H1 (cell line): Measurements from ENCODE around the gene NNMT. TPM values are rescaled to one million over a fixed set of nuclear protein-coding genes. Genes with fewer than 3 reads are reported as not detected.

Experiments used
- CHD2 ChIP-seq: IDR thresholded peaks from 2 replicates; pipeline ENCODE4 v1.6.1; 2012; ENCODE audit warnings: low read length, improper control_type of control experiment
- KDM5A ChIP-seq: fragments of 200-600 bp; IDR thresholded peaks from 2 replicates; pipeline ENCODE4 v1.7.1; 2012; ENCODE audit warnings: mild to moderate bottlenecking, low read length, inconsistent platforms, mixed read lengths
- polyA plus RNA-seq, 7 experiments: library from polyadenylated mRNA; depleted of rRNA in 3 of 7; stranded (reverse) in 5 of 7; unstranded in 2 of 7; fragments of >200 nt in 5 of 7; fragments of 200-250 nt in 2 of 7; gene quantifications; 1 replicate in 5 of 7; 2 replicates in 1 of 7; 4 replicates in 1 of 7; pipeline versions ENCODE4 v1.2.1 to v1.2.3, GENCODE V29; 2011 to 2013; ENCODE audit warnings: missing spikeins in 2 of 7, mixed read lengths in 2 of 7
- total RNA-seq: library from RNA; stranded (reverse); fragmentation: NEBNext Ultra II Directional; extraction: Animal tissue kit (Norgen Biotek cat#: 25700); gene quantifications from 2 replicates; pipeline ENCODE4 v1.2.1, GENCODE V29; 2021

Gene NNMT
- total and polyA plus RNA-seq, 2 of the 8 experiments (the other 6 are each of a cell fraction or from before 2014, with no cell fraction given), result not detected

- TF ChIP-seq CHD2 (no peak), KDM5A (no peak)
Observed at GRCh38 chr11:114256176-114256966, 39.8 kb upstream of the NNMT start (continued).
